Measurements from ENCODE around the gene PNKP.

PNKP gene

GRCh38 chr19:49866933-49867782, at the start of gene PNKP:
PNKP (minus strand) TSS chr19:49867576; CDS start chr19:49867204, 372 bp downstream.
- H3K9ac ChIP-seq (ENCODE audit: low read depth in 1 of 2, low read length in 2 of 2), result peak within 1 kb of the TSS; percentile 68 to 78
- H3K27me3 ChIP-seq (ENCODE audit: control insufficient read depth in 1 of 2, insufficient read depth in 2 of 2, low read length in 2 of 2), result no peaks in the 10 kb centered on the region
- H3K36me3 ChIP-seq (ENCODE audit: control insufficient read depth in 1 of 2, insufficient read depth in 2 of 2, low read length in 2 of 2), result peaks cover 13 to 21% of the 10 kb centered on the region in 2 donors
- peaks cover 34 to 45% of the 10 kb centered on the region in 2 donors for H3K4me1 ChIP-seq (ENCODE audit: control insufficient read depth in 1 of 2, insufficient read depth in 2 of 2, low read length in 2 of 2)
- H3K27ac ChIP-seq (ENCODE audit: low read depth, low read length), result peak within 1 kb of the TSS; percentile 95
- no peaks in the 10 kb centered on the region for H3K9me3 ChIP-seq (ENCODE audit: control insufficient read depth in 1 of 2, low read length in 2 of 2)
- H3K4me3 ChIP-seq (ENCODE audit: low read depth in 1 of 2, low read length in 2 of 2), result peak within 1 kb of the TSS; percentile 69 to 97

- H3K27ac ChIP-seq (ENCODE audit: low read depth, low read length), result no peak overlapping the region
Measured at GRCh38 chr19:49915271-49915670, 47.9 kb upstream of the PNKP start.

GRCh38 chr19:49913720-49914119, 46.3 kb upstream of the PNKP start:
- Histone ChIP-seq H3K9me3 (ENCODE audit: control insufficient read depth in 1 of 2, low read length in 2 of 2) (no peaks in the 10 kb centered on the region), H3K4me3 (ENCODE audit: low read depth in 1 of 2, low read length in 2 of 2) (no peak overlapping the region), H3K27me3 (ENCODE audit: control insufficient read depth in 1 of 2, insufficient read depth in 2 of 2, low read length in 2 of 2) (no peaks in the 10 kb centered on the region), H3K36me3 (ENCODE audit: control insufficient read depth in 1 of 2, insufficient read depth in 2 of 2, low read length in 2 of 2) (peaks cover 15 to 52% of the 10 kb centered on the region in 2 donors), H3K27ac (ENCODE audit: low read depth, low read length) (no peak overlapping the region), H3K4me1 (ENCODE audit: control insufficient read depth in 1 of 2, insufficient read depth in 2 of 2, low read length in 2 of 2) (peaks cover 4 to 11% of the 10 kb centered on the region in 2 donors), H3K9ac (ENCODE audit: low read depth in 1 of 2, low read length in 2 of 2) (no peak overlapping the region)

More at GRCh38 chr19:49915271-49915670, 47.9 kb upstream of the PNKP start:
- Histone ChIP-seq H3K36me3 (ENCODE audit: control insufficient read depth in 1 of 2, insufficient read depth in 2 of 2, low read length in 2 of 2) (peaks cover 15 to 43% of the 10 kb centered on the region in 2 donors), H3K4me3 (ENCODE audit: low read depth in 1 of 2, low read length in 2 of 2) (no peak overlapping the region), H3K27me3 (ENCODE audit: control insufficient read depth in 1 of 2, insufficient read depth in 2 of 2, low read length in 2 of 2) (no peaks in the 10 kb centered on the region), H3K9ac (ENCODE audit: low read depth in 1 of 2, low read length in 2 of 2) (no peak overlapping the region), H3K9me3 (ENCODE audit: control insufficient read depth in 1 of 2, low read length in 2 of 2) (no peaks in the 10 kb centered on the region), H3K4me1 (ENCODE audit: control insufficient read depth in 1 of 2, insufficient read depth in 2 of 2, low read length in 2 of 2) (peaks cover 4 to 11% of the 10 kb centered on the region in 2 donors)

- Histone ChIP-seq H3K27ac (ENCODE audit: low read depth, low read length) (no peak overlapping the region), H3K9me3 (ENCODE audit: control insufficient read depth in 1 of 2, low read length in 2 of 2) (no peaks in the 10 kb centered on the region), H3K36me3 (ENCODE audit: control insufficient read depth in 1 of 2, insufficient read depth in 2 of 2, low read length in 2 of 2) (peaks cover 19 to 58% of the 10 kb centered on the region in 2 donors), H3K9ac (ENCODE audit: low read depth in 1 of 2, low read length in 2 of 2) (no peak overlapping the region), H3K27me3 (ENCODE audit: control insufficient read depth in 1 of 2, insufficient read depth in 2 of 2, low read length in 2 of 2) (no peaks in the 10 kb centered on the region), H3K4me1 (ENCODE audit: control insufficient read depth in 1 of 2, insufficient read depth in 2 of 2, low read length in 2 of 2) (peaks cover 4 to 11% of the 10 kb centered on the region in 2 donors), H3K4me3 (ENCODE audit: low read depth in 1 of 2, low read length in 2 of 2) (no peak overlapping the region)
Measured at GRCh38 chr19:49912965-49913685, 45.7 kb upstream of the PNKP start.

- Histone ChIP-seq H3K4me1 (ENCODE audit: control insufficient read depth in 1 of 2, insufficient read depth in 2 of 2, low read length in 2 of 2) (peaks cover 4 to 11% of the 10 kb centered on the region in 2 donors), H3K9me3 (ENCODE audit: control insufficient read depth in 1 of 2, low read length in 2 of 2) (no peaks in the 10 kb centered on the region), H3K27ac (ENCODE audit: low read depth, low read length) (no peak overlapping the region), H3K27me3 (ENCODE audit: control insufficient read depth in 1 of 2, insufficient read depth in 2 of 2, low read length in 2 of 2) (no peaks in the 10 kb centered on the region), H3K9ac (ENCODE audit: low read depth in 1 of 2, low read length in 2 of 2) (no peak overlapping the region), H3K36me3 (ENCODE audit: control insufficient read depth in 1 of 2, insufficient read depth in 2 of 2, low read length in 2 of 2) (peaks cover 31 to 62% of the 10 kb centered on the region in 2 donors), H3K4me3 (ENCODE audit: low read depth in 1 of 2, low read length in 2 of 2) (no peak overlapping the region)
Measured at GRCh38 chr19:49911381-49912145, 44.2 kb upstream of the PNKP start.

GRCh38 chr19:49910179-49910578, 42.8 kb upstream of the PNKP start:
- Histone ChIP-seq H3K9me3 (ENCODE audit: control insufficient read depth in 1 of 2, low read length in 2 of 2) (no peaks in the 10 kb centered on the region), H3K4me3 (ENCODE audit: low read depth in 1 of 2, low read length in 2 of 2) (no peak overlapping the region), H3K4me1 (ENCODE audit: control insufficient read depth in 1 of 2, insufficient read depth in 2 of 2, low read length in 2 of 2) (peaks cover 4 to 11% of the 10 kb centered on the region in 2 donors), H3K9ac (ENCODE audit: low read depth in 1 of 2, low read length in 2 of 2) (no peak overlapping the region), H3K27me3 (ENCODE audit: control insufficient read depth in 1 of 2, insufficient read depth in 2 of 2, low read length in 2 of 2) (no peaks in the 10 kb centered on the region), H3K27ac (ENCODE audit: low read depth, low read length) (no peak overlapping the region), H3K36me3 (ENCODE audit: control insufficient read depth in 1 of 2, insufficient read depth in 2 of 2, low read length in 2 of 2) (peaks cover 23 to 63% of the 10 kb centered on the region in 2 donors)

- Histone ChIP-seq H3K4me3 (ENCODE audit: low read depth in 1 of 2, low read length in 2 of 2) (no peak overlapping the region), H3K4me1 (ENCODE audit: control insufficient read depth in 1 of 2, insufficient read depth in 2 of 2, low read length in 2 of 2) (peaks cover 4 to 11% of the 10 kb centered on the region in 2 donors), H3K9me3 (ENCODE audit: control insufficient read depth in 1 of 2, low read length in 2 of 2) (no peaks in the 10 kb centered on the region), H3K27ac (ENCODE audit: low read depth, low read length) (no peak overlapping the region), H3K9ac (ENCODE audit: low read depth in 1 of 2, low read length in 2 of 2) (no peak overlapping the region), H3K36me3 (ENCODE audit: control insufficient read depth in 1 of 2, insufficient read depth in 2 of 2, low read length in 2 of 2) (peaks cover 19 to 53% of the 10 kb centered on the region in 2 donors), H3K27me3 (ENCODE audit: control insufficient read depth in 1 of 2, insufficient read depth in 2 of 2, low read length in 2 of 2) (no peaks in the 10 kb centered on the region)
Measured at GRCh38 chr19:49908480-49909420, 41.4 kb upstream of the PNKP start.

- Histone ChIP-seq H3K4me1 (ENCODE audit: control insufficient read depth in 1 of 2, insufficient read depth in 2 of 2, low read length in 2 of 2) (peaks cover 4 to 11% of the 10 kb centered on the region in 2 donors), H3K27ac (ENCODE audit: low read depth, low read length) (no peak overlapping the region), H3K9me3 (ENCODE audit: control insufficient read depth in 1 of 2, low read length in 2 of 2) (no peaks in the 10 kb centered on the region), H3K4me3 (ENCODE audit: low read depth in 1 of 2, low read length in 2 of 2) (no peak overlapping the region), H3K36me3 (ENCODE audit: control insufficient read depth in 1 of 2, insufficient read depth in 2 of 2, low read length in 2 of 2) (peaks cover 16 to 46% of the 10 kb centered on the region in 2 donors), H3K9ac (ENCODE audit: low read depth in 1 of 2, low read length in 2 of 2) (no peak overlapping the region), H3K27me3 (ENCODE audit: control insufficient read depth in 1 of 2, insufficient read depth in 2 of 2, low read length in 2 of 2) (no peaks in the 10 kb centered on the region)
Measured at GRCh38 chr19:49907745-49908446, 40.5 kb upstream of the PNKP start.

All from duodenal mucosa (tissue), 2 donors.